DOHH2 (cell line): ENCODE results near the gene PPP1R7.

Source experiments
- H3F3A ChIP-seq: fragments of 200-600 bp; sonication (generic), shearing (Covaris generic); 2 replicates; pipeline ENCODE4 v1.6.0; 2016; ENCODE audit warnings: antibody characterized with exemption, mild to moderate bottlenecking; ENCODE audit not compliant: control insufficient read depth, insufficient read depth
- H3K27ac ChIP-seq: fragments of 200-600 bp; sonication (generic); 2 replicates; pipeline ENCODE4 v1.5.1; 2014; ENCODE audit warnings: low read depth, mild to moderate bottlenecking, low read length, moderate library complexity
- H3K27me3 ChIP-seq: fragments of 200-600 bp; sonication (generic); 2 replicates; pipeline ENCODE4 v1.6.1; 2014; ENCODE audit warnings: mild to moderate bottlenecking, low read length, mixed read lengths; ENCODE audit not compliant: control insufficient read depth
- H3K36me3 ChIP-seq: fragments of 200-600 bp; sonication (generic); 2 replicates; pipeline ENCODE4 v1.6.1; 2014; ENCODE audit warnings: mild to moderate bottlenecking, low read length, moderate library complexity, mixed read lengths; ENCODE audit not compliant: control insufficient read depth
- H3K4me1 ChIP-seq: fragments of 200-600 bp; sonication (generic); 2 replicates; pipeline ENCODE4 v1.6.1; 2014; ENCODE audit warnings: mild to moderate bottlenecking, low read length, mixed read lengths; ENCODE audit not compliant: control insufficient read depth
- H3K4me2 ChIP-seq: fragments of 200-600 bp; sonication (generic); 2 replicates; pipeline ENCODE4 v1.6.0; 2014; ENCODE audit warnings: mild to moderate bottlenecking, low read length, moderate library complexity
- H3K4me3 ChIP-seq: fragments of 200-600 bp; sonication (generic); 2 replicates; pipeline ENCODE4 v1.5.1; 2014; ENCODE audit warnings: mild to moderate bottlenecking, low read length, mixed read lengths
- H3K79me2 ChIP-seq: fragments of 200-600 bp; sonication (generic); 2 replicates; pipeline ENCODE4 v1.6.1; 2014; ENCODE audit warnings: mild to moderate bottlenecking, low read length, mixed read lengths; ENCODE audit not compliant: control insufficient read depth
- H3K9me2 ChIP-seq: fragments of 200-600 bp; sonication (generic); replicated peaks from 2 replicates; pipeline ENCODE4 v1.6.1; 2014; ENCODE audit warnings: mild to moderate bottlenecking, low read length, mixed read lengths; ENCODE audit not compliant: control insufficient read depth
- H3K9me3 ChIP-seq: fragments of 200-600 bp; sonication (generic); 2 replicates; pipeline ENCODE4 v1.6.1; 2014; ENCODE audit warnings: antibody characterized with exemption, low read length, mixed read lengths; ENCODE audit not compliant: control insufficient read depth, insufficient read depth
- H4K20me1 ChIP-seq: fragments of 200-600 bp; sonication (generic); 2 replicates; pipeline ENCODE4 v1.6.0; 2014; ENCODE audit warnings: low read depth, mild to moderate bottlenecking, antibody characterized with exemption, low read length, moderate library complexity; ENCODE audit not compliant: control insufficient read depth, insufficient read depth
- EZH2phosphoT487 ChIP-seq: fragments of 200-600 bp; sonication (generic); IDR thresholded peaks from 2 replicates; pipeline ENCODE4 v1.6.1; 2017; ENCODE audit warnings: borderline replicate concordance, mild to moderate bottlenecking, antibody characterized with exemption, low read length, moderate library complexity, mixed read lengths
- TF ChIP-seq, protein P1 (sequence below): fragments of 200-600 bp; sonication (generic); IDR thresholded peaks from one replicate; pipeline ENCODE4 v1.5.1; 2014; ENCODE audit warnings: antibody characterized with exemption, mild to moderate bottlenecking, low read depth, low read length; ENCODE audit not compliant: poor library complexity, severe bottlenecking

Gene PPP1R7

DNA sequence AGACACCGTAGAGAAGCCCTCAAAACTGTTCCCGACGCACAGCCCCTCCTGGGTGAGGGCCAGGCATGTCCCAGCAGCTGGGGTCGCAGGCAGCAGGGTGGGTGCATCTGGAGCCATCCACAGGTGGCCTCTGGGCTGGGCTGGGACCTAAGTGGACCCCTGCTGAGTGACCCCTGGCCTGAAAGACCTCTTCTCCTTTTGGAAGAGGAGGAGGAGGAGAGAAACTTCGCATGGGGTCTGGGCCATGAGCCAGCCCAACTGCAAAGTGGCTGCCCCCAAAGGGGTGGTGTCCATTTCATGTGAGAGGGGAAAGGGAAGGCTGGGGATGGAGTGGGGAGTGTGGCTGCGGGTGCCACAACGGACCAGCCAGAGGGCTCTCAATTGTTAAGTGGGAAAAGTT lies 63.3 kb downstream of the PPP1R7 start:
- Histone ChIP-seq H4K20me1 (no peaks in the 10 kb centered on the region), H3K27ac (no peak overlapping the region), H3K9me2 (no peaks in the 10 kb centered on the region), H3K27me3 (0 out of 2 replicates have a peak, but pooled peaks cover 3% of the 10 kb centered on the region), H3K9me3 (no peaks in the 10 kb centered on the region), H3K79me2 (no peaks in the 10 kb centered on the region), H3F3A (0 out of 2 replicates have a peak, but pooled peaks cover 2% of the 10 kb centered on the region), H3K4me2 (no peak overlapping the region), H3K4me1 (peaks cover 7% of the 10 kb centered on the region), H3K4me3 (no peak overlapping the region), H3K36me3 (no peaks in the 10 kb centered on the region)
- TF ChIP-seq EZH2phosphoT487: no peak
- TF ChIP-seq, protein P1, sequence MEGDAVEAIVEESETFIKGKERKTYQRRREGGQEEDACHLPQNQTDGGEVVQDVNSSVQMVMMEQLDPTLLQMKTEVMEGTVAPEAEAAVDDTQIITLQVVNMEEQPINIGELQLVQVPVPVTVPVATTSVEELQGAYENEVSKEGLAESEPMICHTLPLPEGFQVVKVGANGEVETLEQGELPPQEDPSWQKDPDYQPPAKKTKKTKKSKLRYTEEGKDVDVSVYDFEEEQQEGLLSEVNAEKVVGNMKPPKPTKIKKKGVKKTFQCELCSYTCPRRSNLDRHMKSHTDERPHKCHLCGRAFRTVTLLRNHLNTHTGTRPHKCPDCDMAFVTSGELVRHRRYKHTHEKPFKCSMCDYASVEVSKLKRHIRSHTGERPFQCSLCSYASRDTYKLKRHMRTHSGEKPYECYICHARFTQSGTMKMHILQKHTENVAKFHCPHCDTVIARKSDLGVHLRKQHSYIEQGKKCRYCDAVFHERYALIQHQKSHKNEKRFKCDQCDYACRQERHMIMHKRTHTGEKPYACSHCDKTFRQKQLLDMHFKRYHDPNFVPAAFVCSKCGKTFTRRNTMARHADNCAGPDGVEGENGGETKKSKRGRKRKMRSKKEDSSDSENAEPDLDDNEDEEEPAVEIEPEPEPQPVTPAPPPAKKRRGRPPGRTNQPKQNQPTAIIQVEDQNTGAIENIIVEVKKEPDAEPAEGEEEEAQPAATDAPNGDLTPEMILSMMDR: no peak

DNA sequence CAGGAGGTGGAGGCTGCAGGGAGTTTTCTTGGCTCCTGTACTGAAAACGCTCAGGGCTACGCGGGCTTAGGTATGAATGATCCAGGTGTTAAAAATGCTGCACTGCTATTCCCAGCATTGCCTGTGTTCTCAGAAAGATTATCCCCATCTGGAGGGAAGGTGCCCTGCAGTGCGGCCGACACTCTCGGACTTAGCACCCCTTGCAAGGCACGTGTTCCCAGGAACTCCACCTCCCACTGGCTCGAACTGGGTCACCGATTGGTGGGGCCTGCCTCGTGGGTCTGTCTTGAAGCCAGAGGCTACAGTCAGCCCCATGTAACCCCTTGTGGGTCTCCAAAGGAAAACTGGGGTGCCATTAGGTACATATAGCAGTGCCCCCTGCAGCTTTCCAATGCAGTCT lies 63.9 kb downstream of the PPP1R7 start:
- Histone ChIP-seq H3K4me1 (peaks cover 14% of the 10 kb centered on the region), H3K4me2 (no peak overlapping the region)

DNA sequence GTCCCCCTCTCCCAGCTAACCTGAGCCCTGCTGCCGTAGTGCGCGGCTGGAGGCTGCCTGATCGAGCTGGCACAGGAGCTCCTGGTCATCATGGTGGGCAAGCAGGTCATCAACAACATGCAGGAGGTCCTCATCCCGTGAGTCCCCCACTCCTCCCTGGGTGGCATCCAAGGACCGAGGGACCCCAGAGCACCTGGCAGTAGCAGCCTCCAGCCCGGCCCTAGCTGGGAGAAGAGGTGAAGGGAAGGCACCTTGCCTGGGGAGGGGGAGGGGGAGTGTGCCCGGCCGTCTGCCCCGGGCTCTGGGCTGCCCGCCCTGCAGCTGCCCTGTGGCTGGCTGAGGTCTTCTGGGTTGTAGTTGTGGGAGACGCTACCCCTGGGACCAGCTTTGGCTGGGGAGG lies 64.5 kb downstream of the PPP1R7 start:
- Histone ChIP-seq H3K4me1 (peaks cover 14% of the 10 kb centered on the region), H3K4me3 (no peak overlapping the region), H3K79me2 (no peaks in the 10 kb centered on the region), H3K27ac (no peak overlapping the region), H3K36me3 (no peaks in the 10 kb centered on the region), H3K9me3 (no peaks in the 10 kb centered on the region), H3K27me3 (0 out of 2 replicates have a peak, but pooled peaks cover 3% of the 10 kb centered on the region), H4K20me1 (no peaks in the 10 kb centered on the region), H3K4me2 (no peak overlapping the region), H3K9me2 (no peaks in the 10 kb centered on the region), H3F3A (0 out of 2 replicates have a peak, but pooled peaks cover 7% of the 10 kb centered on the region)
- TF ChIP-seq, protein P1: no peak
- TF ChIP-seq EZH2phosphoT487: no peak

More for the DNA sequence above, 63.9 kb downstream of the PPP1R7 start:
- no peak overlapping the region for H3K4me3 ChIP-seq
- H3K9me3 ChIP-seq: no peaks in the 10 kb centered on the region
- H3K9me2 ChIP-seq: no peaks in the 10 kb centered on the region
- no peaks in the 10 kb centered on the region for H4K20me1 ChIP-seq
- no peak overlapping the region for H3K27ac ChIP-seq
- 0 out of 2 replicates have a peak, but pooled peaks cover 3% of the 10 kb centered on the region for H3K27me3 ChIP-seq
- H3F3A ChIP-seq: 0 out of 2 replicates have a peak, but pooled peaks cover 4% of the 10 kb centered on the region
- no peak for TF ChIP-seq EZH2phosphoT487
- TF ChIP-seq, protein P1: no peak
- no peaks in the 10 kb centered on the region for H3K36me3 ChIP-seq
- H3K79me2 ChIP-seq: no peaks in the 10 kb centered on the region
